Caco-2 (cell line): ENCODE data around the gene MGAT5B. TPM values are rescaled to one million over a fixed set of nuclear protein-coding genes. Genes with fewer than 3 reads are reported as not detected.

Experiments
- Bru-seq: library from RNA; stranded (reverse); fragments of 400-500 nt; gene quantifications from one replicate; lab custom pipeline; 2021; lab: Mats Ljungman, UMichigan
- BruChase-seq, 2 experiments: library from RNA; stranded (reverse); fragments of 400-500 nt; gene quantifications; one replicate each; lab custom pipeline; 2021; lab: Mats Ljungman, UMichigan
- BruUV-seq: library from RNA; stranded (reverse); fragments of 400-500 nt; replicated peaks from 2 replicates; lab custom pipeline; 2021; lab: Mats Ljungman, UMichigan
- CTCF ChIA-PET: fragments of 300-600 bp; sonication (Branson Sonifier 250); formaldehyde crosslinking; loops from one replicate; lab custom pipeline; 2022; ENCODE audit warnings: antibody characterized with exemption; lab: Charles Lee
- POLR2A ChIA-PET: fragments of 300-600 bp; sonication (Branson Sonifier 250); formaldehyde crosslinking; loops from one replicate; lab custom pipeline; 2022; ENCODE audit warnings: antibody characterized with exemption; lab: Charles Lee
- DNase-seq, 2 experiments: peaks; one replicate each; pipeline versions ENCODE4 v3.0.0 to v3.0.0-alpha.2; 2020 to 2022
- H3K27me3 ChIP-seq: replicated peaks from 2 replicates; pipeline ENCODE4 v1.6.0; 2011; ENCODE audit warnings: low read length; ENCODE audit not compliant: control insufficient read depth, insufficient read depth
- H3K36me3 ChIP-seq: 2 replicates; pipeline ENCODE4 v1.5.1; 2011; ENCODE audit warnings: low read length; ENCODE audit not compliant: control insufficient read depth, insufficient read depth
- H3K4me1 ChIP-seq: fragments of 250-450 bp; sonication (Bioruptor Pico); 2 replicates; pipeline ENCODE4 v1.5.1; 2020; ENCODE audit warnings: mild to moderate bottlenecking
- H3K4me3 ChIP-seq: 2 replicates; pipeline ENCODE4 v1.5.1; 2011; ENCODE audit warnings: low read depth, mild to moderate bottlenecking, control low read depth, low read length
- H3K9me3 ChIP-seq: fragments of 250-450 bp; sonication (Bioruptor Pico); 2 replicates; pipeline ENCODE4 v1.5.1; 2020; ENCODE audit warnings: mild to moderate bottlenecking, moderate library complexity
- H3K27ac Mint-ChIP-seq: one replicate; pipeline ENCODE4 v1.8.0; 2022; ENCODE audit warnings: mixed read lengths; ENCODE audit not compliant: unreplicated experiment
- H3K27me3 Mint-ChIP-seq: one replicate; pipeline ENCODE4 v1.8.0; 2022; ENCODE audit warnings: mixed read lengths; ENCODE audit not compliant: insufficient read depth, unreplicated experiment
- H3K36me3 Mint-ChIP-seq: one replicate; pipeline ENCODE4 v1.8.0; 2022; ENCODE audit warnings: mild to moderate bottlenecking, mixed read lengths; ENCODE audit not compliant: insufficient read depth, unreplicated experiment
- H3K4me1 Mint-ChIP-seq: one replicate; pipeline ENCODE4 v1.8.0; 2022; ENCODE audit warnings: low read depth, mixed read lengths; ENCODE audit not compliant: unreplicated experiment
- H3K4me3 Mint-ChIP-seq: one replicate; pipeline ENCODE4 v1.8.0; 2022; ENCODE audit warnings: mild to moderate bottlenecking, moderate library complexity, mixed read lengths; ENCODE audit not compliant: unreplicated experiment
- H3K9me3 Mint-ChIP-seq: one replicate; pipeline ENCODE4 v1.8.0; 2022; ENCODE audit warnings: mixed read lengths; ENCODE audit not compliant: unreplicated experiment
- CTCF ChIP-seq, 2 experiments: fragments of 200-600 bp in 1 of 2; IDR thresholded peaks; 1 replicate in 1 of 2; 2 replicates in 1 of 2; pipeline versions ENCODE4 v1.5.1 to v1.8.0; 2011 to 2022; ENCODE audit warnings: antibody characterized with exemption in 1 of 2, control low read depth in 1 of 2, inconsistent platforms in 1 of 2, low read depth in 1 of 2, low read length in 1 of 2, mild to moderate bottlenecking in 1 of 2, moderate library complexity in 1 of 2; ENCODE audit not compliant: insufficient read depth in 1 of 2, severe bottlenecking in 1 of 2, unreplicated experiment in 1 of 2
- intact Hi-C: fragments of 100-400 bp; cut with micrococcal nuclease; formaldehyde crosslinking; loops from one replicate; pipeline ENCODE4 v1.10.0; 2022; ENCODE audit not compliant: unreplicated experiment
- long read RNA-seq: library from polyadenylated mRNA; stranded (forward); transcript quantifications from one replicate; pipeline ENCODE4 v2.0.0, GENCODE V29; 2022
- total RNA-seq: library from RNA; stranded (reverse); gene quantifications from 2 replicates; pipeline ENCODE4 v1.2.3, GENCODE V29; 2022

Gene MGAT5B
- total RNA-seq (8.9 and 9.1 TPM in 2 replicates), Bru-seq, nascent RNA (percentile 44 among the genes with signal in this experiment), BruChase-seq, experiment 1, labeled RNA remaining after a 2-hour chase (percentile 41 among the genes with signal in this experiment), BruChase-seq, experiment 2, labeled RNA remaining after a 6-hour chase (percentile 44 among the genes with signal in this experiment)
- long read RNA-seq, partial matches to known transcripts: 0 of 4 reads
- long read RNA-seq, other reads (novel, unspliced or antisense): 3 of 4 reads

DNA sequence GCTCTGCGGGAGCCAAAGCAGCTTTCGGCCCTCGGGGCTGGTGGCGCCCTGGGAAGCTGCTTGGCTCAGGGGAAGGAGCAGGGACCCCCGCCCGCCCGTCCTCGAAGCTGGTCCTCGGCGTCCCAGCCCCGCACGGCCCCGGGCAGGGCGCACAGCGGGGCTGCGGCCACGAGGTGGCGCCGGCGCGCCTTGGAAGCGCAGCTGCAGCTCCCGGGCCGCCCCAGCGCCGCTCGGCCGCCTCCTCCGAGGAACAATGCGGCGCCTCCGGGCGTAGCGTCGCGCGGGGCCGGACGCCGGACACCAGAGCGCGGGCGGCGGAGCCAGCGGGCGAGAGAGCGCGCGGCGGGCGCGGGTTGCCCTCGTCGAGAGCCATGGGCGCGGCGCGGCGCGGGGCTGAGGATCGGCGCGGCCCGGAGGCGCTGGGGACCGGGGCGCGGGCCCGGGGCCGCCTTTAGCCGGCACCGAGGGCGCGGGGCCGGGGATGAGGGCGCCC is at the start of gene MGAT5B:
Gene MGAT5B, plus strand, starts transcription at position 229 of the 493 bp plus-strand sequence. CDS start 626 bp downstream, outside the sequence.
- H3K4me1 Mint-ChIP-seq: peaks cover 13% of the 10 kb centered on the region
- POLR2A ChIA-PET: no interaction called here
- H3K4me3 ChIP-seq: peak within 1 kb of the TSS; percentile 44
- CTCF ChIA-PET: interaction anchor here (0.5 to 2.3 kb wide), 18 partner anchors 9 to 338 kb away, joined by 3 to 39 read pairs (median 4); no protein-coding TSS in a partner anchor
- intact Hi-C loops: loop anchor here (1.0 to 2.0 kb wide), 3 partner anchors 135 to 199 kb away; no protein-coding TSS in a partner anchor
- DNase-seq: peak; percentile 80 to 93
- no peaks in the 10 kb centered on the region for H3K27me3 Mint-ChIP-seq
- H3K4me1 ChIP-seq: peaks cover 17% of the 10 kb centered on the region; the same call in 1 of the 2 replicates
- H3K36me3 Mint-ChIP-seq: peaks cover 6% of the 10 kb centered on the region
- H3K27me3 ChIP-seq: no peaks in the 10 kb centered on the region
- no peaks in the 10 kb centered on the region for H3K36me3 ChIP-seq
- BruUV-seq: no TSS peak
- peak within 1 kb of the TSS; percentile 62 for H3K4me3 Mint-ChIP-seq
- H3K9me3 ChIP-seq: no peaks in the 10 kb centered on the region
- H3K9me3 Mint-ChIP-seq: no peaks in the 10 kb centered on the region
- peak; percentile 59 to 92 for TF ChIP-seq CTCF (IDR thresholded peaks at IDR 0.05; ENCODE audit: insufficient read depth in 1 of 2, low read depth in 1 of 2, low read length in 1 of 2, severe bottlenecking in 1 of 2, unreplicated experiment in 1 of 2)
- no peak within 1 kb of the TSS for H3K27ac Mint-ChIP-seq

DNA sequence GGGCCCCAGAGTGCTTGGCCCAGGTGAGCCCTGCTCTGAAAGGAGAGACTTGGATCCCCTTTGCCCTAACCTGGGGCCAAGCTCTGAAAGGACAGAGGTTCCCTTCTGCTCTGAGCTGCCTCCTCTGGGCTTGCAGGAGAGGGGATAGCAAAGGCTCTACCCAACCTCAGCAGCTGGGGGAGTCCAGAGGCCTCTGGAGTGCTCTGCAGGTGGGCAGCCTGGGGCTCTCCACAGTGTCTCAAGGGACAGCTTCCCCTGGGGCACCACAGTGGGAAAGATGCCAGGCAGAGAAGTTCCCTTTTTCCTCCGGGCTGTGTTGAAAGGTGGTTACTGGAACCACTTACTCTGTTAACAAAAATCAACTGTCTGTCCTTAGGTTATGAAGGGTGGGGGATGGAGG is 48.2 kb upstream of the MGAT5B start:
- ChIA-PET POLR2A (no interaction called here), CTCF (interaction anchor here (0.5 kb wide), 1 partner anchor 244 kb away, joined by 4 read pairs; no protein-coding TSS in a partner anchor)
- no peaks in the 10 kb centered on the region for H3K9me3 ChIP-seq
- BruUV-seq: no TSS peak
- intact Hi-C loops: no loop called here
- DNase-seq: no peak
- no peaks in the 10 kb centered on the region for H3K27me3 Mint-ChIP-seq
- H3K27ac Mint-ChIP-seq: no peak overlapping the region
- no peaks in the 10 kb centered on the region for H3K4me1 ChIP-seq
- H3K4me3 ChIP-seq: no peak overlapping the region
- no peaks in the 10 kb centered on the region for H3K27me3 ChIP-seq
- no peak for TF ChIP-seq CTCF (IDR thresholded peaks at IDR 0.05; ENCODE audit: insufficient read depth in 1 of 2, low read depth in 1 of 2, low read length in 1 of 2, severe bottlenecking in 1 of 2, unreplicated experiment in 1 of 2)
- no peaks in the 10 kb centered on the region for H3K4me1 Mint-ChIP-seq
- no peaks in the 10 kb centered on the region for H3K36me3 ChIP-seq
- H3K4me3 Mint-ChIP-seq: no peak overlapping the region
- no peaks in the 10 kb centered on the region for H3K36me3 Mint-ChIP-seq
- H3K9me3 Mint-ChIP-seq: no peaks in the 10 kb centered on the region

- no TSS peak for BruUV-seq
- Mint-ChIP-seq H3K36me3 (no peaks in the 10 kb centered on the region), H3K9me3 (no peaks in the 10 kb centered on the region), H3K27ac (no peak overlapping the region), H3K4me3 (no peak overlapping the region), H3K4me1 (no peaks in the 10 kb centered on the region), H3K27me3 (no peaks in the 10 kb centered on the region)
- H3K9me3 ChIP-seq: no peaks in the 10 kb centered on the region
- intact Hi-C loops: no loop called here
- no peak for TF ChIP-seq CTCF (IDR thresholded peaks at IDR 0.05; ENCODE audit: insufficient read depth in 1 of 2, low read depth in 1 of 2, low read length in 1 of 2, severe bottlenecking in 1 of 2, unreplicated experiment in 1 of 2)
- DNase-seq: no peak
- no peak overlapping the region for H3K4me3 ChIP-seq
- no peaks in the 10 kb centered on the region for H3K27me3 ChIP-seq
- CTCF ChIA-PET: interaction anchor here (0.5 kb wide), 1 partner anchor 243 kb away, joined by 4 read pairs; no protein-coding TSS in a partner anchor
- H3K4me1 ChIP-seq: no peaks in the 10 kb centered on the region
- POLR2A ChIA-PET: no interaction called here
- H3K36me3 ChIP-seq: no peaks in the 10 kb centered on the region
These were observed 47.6 kb upstream of the MGAT5B start for GRCh38 chr17:76820561-76820960.
